SW 1271 (cell line): ENCODE data around the gene EFNA2.

ENCODE experiments used
- DNase-seq, 2 experiments: peaks; one replicate each; lab custom pipeline; 2025; lab: John Stamatoyannopoulos, UW

Gene EFNA2

DNA sequence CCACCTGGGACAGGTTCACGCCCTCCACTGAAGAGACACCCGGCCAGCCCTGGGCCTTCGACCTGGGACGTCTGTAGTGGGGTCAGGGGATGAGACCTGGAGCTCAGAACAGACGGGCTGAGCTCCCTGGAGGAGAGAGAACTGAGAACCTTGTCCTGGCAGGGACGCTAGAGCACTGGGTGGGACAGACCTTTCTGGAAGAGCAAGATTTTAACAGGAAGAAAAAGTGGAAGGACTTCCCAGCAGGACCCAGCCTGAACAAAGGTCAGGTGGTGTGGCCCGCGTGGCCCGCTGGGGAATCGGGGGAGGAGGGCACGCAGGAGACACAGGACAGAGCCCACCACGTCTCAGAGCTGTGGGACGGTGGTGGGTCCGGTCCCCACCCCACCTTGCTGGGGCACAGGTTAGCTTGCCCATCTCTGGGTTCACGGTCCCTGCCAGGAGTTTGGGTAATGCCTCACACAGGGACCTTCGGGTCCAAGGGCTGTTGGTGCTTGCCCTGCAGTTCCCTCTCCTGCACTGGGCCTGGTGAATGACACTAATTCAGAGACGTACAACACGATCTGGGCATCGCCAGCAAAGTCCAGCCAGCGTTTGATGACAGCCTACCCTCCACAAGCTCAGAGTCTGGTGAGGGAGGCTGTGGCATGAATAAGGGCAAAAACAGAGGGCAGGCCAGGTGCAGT lies 1.2 kb upstream of the EFNA2 start:
- no peak for DNase-seq

DNA sequence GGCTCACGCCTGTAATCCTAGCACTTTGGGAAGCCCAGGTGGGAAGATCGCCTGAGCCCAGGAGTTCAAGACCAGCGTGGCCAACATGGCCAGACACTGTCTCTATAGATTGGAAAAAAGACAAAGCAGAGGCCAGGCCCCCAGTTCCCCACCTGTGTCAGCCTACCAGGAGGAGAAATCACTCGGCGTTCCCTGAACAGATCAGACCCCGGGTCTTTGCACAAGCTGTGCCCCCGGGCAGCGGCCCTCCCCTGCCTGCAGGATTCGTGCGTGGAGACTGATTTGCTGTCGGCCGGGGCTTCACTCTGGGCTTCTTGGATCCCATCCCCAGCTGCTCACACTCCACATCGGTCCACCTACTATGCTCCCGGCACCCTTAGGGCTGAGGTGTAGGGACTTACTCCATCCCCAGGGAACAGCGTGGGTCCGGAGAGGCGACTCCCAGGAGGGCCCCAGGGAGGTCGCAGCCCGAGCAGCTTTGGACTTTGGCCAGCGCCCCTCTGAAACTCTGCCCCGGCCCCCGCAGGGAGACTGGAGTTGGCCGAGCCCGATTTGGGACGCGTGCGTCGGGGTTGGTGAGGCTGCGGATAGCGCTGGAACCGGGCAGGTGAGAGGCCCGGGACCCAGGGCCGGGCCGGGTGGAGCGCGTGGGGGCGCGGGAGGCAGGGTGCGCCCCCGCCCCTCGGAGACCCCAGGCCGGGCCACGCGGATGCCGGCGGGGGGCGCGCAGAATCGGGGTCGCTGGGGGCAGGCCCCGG lies 515 bp upstream of the EFNA2 start:
- DNase-seq: no peak

DNA sequence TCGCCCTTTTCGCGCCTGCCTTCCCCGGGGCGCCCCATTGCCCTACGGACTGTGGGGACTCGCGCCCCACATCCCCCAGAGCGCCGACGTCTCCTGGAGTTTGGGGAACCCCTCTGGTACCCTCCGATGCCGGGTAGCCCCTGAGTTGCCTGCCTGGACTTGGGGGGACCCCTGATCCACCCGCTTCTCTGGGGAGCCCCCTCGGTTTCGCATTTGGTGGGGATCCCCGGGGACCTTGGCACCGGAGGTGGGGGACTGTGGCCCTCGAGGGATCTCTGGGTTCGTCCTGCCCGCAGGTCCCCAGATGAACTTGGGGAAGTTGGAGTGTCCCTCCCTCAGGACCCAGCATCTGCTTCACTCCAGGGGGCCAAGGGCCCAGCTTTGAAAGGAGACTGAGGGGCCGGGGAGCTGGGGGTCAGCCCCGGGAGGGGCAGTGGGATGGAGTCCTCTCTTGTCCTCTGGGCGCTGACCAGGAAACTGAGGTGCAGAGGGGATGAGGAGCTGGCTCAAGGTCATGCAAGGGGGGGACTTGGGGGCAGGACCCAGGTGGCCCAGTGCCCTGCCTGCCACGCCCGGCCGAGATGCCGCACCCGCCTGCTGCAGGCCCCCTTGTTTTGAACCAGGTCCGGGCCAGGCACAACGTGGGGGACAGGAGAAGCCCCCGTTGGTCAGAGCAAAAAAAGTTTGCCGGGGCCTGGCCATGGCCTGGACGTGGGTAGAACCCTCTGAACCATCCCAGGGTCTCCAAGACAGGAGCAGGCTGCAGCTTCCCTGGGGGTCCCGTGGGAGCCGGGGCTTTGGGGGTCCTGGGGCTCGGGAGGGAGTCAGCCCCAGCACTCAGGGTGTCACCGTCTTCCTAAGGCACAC lies 1.0 kb downstream of the EFNA2 start:
- no peak for DNase-seq

DNA sequence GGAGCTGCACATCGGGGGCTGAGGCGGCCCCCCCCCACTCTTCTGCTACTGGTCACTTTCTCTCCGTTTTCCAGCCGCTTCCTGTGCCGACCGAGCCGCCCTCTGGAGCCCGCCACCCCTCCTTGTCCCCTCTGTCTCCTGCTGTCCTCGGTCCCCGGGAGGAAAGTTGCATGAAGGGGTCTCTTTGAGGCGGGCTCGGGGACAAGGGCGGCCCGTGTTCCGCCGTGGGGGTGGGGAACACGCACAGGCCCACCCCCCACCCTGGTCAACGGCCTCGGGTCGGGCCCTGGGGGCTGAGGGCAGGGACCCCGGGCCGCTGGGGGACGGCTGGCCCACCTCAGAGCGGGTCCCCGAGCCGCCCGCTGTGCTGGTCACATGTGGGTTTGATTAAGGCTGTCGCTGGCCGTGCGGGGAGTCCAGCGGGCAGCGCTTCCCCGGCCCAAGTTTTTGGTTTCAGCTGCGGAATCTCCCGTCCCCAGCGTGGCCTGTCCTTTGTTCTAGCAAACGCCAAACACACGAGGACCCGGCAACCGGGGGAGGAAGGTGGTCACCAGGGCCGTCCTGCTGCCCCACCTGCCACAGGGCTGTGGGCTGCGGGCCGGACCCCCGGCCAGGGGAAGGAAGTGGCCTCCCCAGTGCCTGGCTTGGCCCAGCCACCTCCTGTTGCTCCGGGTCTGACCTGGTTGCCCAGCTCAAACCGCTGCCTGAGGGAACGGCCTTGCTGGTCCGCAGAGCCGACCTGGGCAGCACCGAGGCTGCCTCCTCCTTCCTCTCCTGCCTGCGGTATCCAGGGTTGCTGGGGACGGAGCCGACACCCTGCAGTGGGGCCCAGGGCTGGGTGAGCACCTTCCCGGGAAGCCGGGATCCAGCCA lies 1.9 kb downstream of the EFNA2 start:
- DNase-seq: no peak

DNA sequence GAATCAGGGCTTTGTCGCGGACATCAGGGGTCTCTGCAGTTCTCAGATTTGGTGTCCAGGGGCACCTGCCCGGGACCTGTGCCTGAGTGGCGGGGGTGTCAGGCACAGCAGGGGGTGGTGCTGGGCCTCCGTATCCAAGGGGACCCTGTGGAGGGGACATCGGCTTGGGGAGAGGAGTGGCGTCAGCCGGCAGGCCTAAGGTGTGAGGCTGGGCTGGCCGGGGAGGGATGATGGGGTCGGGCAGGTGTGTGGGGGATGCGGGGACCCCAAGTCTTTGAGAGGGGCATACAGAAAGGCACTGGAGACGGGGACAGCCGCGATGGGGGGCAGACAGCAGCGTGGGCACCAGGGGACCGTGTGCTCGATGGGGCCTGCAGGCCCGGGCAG lies 2.5 kb downstream of the EFNA2 start:
- DNase-seq: no peak

DNA sequence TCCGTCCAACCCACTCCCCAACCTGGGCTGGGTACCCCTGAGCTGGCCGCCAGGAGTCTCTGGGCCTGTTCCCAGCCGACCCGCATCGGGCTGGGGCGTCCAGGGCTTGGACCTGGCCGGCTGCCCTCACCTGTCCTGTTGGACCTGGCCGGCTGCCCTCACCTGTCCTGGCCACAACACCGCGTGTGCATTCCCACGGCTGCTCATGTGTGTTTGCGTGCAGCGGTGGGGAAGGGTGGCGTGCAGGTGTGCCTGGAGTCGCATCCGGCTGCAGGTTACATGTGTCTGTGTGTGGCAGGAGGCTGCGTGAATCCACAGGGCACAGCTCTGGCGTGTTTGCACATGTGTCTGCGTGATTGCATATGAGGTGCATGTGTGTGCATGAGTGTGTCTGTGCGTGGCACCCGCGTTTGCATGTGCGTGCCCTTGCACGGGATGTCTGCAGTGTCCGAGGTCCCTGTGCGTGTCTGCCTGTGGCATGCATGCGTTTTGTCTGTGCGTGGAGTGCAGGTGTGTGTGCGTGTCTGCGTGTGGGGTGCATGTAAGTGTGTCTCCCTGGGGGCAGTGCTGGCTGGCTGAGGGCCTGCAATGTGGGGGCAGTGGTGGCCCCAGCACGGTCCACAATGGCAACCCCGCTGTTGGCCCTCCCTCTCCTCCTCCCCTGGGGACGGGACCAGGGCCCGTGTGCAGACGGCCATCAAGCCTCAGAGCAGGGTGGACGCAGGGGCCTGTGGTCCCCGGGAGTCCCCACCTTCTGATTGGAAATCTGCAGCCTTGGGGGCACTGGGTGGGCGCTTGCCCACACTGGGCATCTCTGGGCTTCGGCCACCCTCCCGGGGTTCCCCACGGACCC lies 3.4 kb downstream of the EFNA2 start:
- no peak for DNase-seq

DNA sequence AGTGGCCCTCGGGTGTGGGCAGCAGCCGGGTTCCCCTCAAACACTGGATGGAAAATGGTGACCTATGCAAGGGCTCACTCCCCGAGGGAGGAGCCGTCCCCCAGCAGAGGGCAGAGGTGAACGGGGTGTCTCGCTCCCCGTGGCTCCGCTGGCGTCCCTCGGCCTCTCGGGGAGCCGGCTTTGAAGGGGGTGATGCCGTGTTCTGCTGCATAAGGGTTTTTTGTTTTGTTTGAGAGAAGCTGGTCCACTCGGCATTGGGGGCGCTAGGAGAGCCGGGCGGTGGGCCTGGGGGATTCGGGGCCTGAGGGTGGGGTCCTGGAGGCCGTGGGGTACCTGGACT lies 4.0 kb downstream of the EFNA2 start:
- DNase-seq: no peak

DNA sequence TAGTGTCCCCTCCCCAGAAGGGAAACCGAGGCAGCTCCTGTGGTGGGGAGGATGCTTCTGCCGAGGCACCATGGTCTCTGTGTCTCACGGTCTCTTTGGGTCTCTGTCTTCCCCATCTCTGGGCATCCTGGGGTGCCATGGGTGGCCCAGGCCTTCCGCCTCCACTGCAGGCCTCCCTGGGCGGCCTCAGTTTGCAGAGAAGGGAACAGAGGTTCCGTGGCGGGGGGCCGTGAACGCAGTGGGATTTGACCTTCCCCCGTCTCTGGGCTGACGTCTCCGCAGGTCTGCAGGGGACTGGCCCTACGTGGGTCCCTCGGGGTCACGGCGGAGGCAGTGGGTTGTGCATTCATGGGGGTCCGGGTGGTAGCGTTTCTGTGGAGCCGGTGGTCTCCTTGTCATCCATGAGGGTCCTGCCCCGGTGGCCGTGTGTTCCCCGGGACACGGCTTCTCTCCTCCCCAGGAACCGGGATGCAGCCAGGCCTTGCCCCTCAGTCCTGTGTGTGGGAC lies 4.6 kb downstream of the EFNA2 start:
- DNase-seq: no peak

DNA sequence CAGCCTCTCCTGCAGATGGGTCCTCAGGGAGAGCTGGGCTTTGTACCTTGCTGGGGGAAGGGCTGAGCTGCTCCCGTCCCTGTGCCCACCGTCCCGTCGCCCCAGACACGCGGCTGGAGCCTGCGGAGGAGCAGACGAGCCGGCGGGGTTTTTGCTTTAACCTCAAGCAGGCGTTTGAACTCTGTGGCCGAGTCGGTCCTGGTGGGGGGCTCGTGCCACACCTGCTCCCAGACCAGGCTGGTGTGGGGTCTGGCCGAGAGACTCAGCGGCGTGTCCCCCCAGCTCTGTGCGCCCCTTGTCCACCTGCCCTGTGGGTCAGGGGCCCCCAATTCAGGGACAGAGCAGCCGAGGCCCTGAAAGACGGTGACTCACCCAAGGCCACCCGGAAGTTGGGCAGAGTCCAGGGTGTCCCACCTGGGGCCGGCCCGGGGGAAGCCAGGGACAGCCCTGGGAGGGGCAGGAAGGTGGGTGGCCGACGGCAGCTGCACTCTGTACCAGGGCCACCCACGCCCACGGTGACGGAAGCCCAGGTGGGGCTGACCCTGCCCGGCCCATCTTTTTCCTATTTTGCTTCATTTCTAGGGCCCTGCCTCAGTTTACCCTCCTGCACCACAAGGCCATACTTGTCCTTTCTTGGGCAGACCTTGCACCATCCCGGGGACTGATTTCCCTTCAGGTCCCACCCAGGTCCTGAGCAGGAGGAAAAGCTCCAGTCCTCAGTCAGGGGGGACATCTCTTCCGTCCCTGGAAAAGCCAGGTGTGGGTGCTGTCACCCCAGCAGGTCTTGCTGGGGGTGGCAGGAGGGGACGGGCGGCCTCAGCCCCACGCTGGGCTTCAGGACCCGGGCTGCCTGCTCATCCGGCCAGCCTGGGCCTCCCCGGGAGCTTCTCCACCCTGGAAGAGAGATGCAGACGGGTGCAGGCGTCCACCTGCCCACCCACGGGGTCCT lies 5.3 kb downstream of the EFNA2 start:
- DNase-seq: no peak

DNA sequence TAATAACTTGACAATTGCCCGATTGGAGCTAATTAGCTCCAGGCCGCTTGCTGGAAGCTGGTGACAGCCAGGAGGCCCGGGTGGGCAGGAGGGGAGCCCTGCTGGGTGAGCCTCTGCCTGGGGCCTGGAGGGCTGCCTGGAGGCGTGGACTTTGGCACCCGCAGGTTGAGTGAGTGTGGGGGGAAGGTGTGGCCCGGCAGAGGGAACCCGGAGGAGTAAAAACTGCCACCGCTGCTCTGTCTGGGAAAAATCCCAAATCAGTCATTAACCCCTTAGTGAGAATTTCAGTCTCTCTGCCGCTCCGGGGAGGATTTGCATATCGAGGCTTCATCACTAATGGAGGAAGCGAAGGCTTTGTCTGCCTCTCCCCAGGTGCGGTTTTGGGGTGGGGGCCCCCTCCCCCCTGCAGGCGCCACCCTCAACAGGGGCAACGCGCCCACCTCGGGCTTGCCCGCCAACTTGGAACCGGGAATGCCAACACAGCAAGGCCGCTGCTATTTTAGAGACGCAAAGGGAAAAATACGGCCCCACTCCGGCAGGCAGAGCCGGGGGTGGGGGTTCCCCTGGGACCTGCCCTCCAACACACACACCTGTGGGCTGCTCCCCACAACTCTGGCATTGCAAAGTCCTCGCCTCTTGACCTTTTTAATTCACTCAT lies 6.2 kb downstream of the EFNA2 start:
- DNase-seq: no peak

DNA sequence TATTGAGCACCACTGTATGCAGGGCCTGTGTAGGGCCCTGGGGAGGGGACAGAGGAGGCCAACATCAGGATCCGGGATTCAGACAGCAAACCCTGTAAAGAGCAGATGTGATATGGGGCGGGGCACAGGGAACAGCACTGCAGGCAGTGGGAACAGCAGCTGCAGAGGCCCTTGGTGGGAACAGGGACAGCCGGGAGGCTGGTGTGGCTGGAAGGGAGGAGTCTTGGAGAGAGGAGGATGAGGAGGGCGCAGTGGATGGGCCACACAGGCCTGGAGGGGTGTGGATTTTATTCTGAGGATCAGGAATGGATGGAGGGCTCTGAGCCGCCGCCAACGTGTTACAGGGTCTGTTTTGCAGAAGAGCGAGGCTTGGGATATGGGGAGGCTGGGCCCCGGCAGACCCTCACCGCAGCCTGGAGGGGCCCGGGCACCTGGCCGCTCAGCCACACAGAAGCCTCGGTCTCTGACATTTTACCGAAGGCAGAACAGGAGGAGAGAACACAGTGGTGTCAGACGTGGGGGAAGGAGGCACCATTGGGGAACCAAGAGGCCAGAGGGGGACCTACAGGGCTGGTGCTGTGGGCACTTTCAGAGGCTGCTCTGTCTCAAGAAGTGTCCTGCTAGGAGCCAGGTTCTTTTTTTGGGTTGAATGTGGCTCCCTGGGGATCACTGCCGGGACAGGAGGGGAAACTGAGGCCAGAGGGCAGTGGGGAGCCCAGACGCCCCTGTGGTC lies 6.9 kb downstream of the EFNA2 start:
- DNase-seq: no peak

DNA sequence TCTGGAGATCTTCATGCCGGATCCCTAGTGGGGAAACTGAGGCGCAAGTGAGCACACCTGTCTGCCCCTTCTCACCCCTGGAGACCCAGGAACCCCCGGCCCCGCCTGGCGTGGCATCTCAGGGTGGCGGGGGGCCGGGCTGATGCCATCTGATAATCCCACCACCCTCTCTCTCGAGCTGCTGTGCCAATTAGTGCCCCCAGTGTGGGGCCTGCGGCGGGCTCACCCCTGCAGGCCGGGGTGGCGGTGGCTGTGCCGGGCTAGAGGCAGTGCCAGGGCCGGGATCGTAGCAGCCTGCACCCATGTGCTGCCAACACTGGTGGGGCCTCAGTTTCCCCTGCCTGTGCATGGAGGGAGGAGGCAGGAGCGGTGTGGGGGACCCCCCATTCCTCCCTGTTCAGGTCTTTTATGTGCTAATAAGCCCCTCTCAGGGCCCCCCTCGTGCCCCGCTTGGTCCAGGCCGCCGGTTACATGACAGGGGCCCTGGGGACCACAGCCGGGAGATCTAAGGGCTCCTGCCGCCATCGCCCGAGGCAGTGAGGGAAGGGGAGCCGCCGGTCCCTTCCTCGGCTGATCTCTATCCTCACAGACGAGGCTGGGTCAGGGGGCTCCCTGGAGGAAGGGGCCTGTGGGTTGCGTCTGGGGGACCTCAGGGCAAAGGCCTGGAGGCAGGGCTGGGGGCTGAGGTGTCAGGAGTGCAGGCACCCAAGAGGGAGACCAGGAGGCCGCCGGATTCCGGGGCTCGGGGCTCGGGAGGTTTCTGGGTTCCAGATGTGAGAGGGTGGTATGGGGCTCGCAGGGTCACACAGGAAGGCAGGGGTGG lies 8.3 kb downstream of the EFNA2 start:
- no peak for DNase-seq

DNA sequence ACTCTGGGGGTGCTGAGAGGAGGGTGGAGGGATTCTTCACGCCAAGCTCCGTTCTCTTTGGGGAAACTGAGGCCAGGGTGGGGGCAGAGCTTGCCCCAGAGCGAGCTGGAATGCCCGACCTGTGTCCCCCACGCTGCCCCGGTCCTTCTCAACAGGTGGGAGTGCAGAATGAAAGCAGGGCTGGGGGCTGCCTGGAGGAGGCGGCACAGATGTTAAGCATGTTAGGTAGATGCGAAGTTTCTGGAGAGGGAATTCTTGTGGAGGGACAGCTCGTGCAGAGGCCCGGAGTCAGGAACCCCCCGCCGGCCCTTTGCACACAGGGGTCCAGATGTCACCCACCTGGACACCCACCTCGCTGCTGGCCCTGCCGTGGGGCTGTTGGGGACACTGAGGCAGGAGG lies 9.0 kb downstream of the EFNA2 start:
- no peak for DNase-seq

DNA sequence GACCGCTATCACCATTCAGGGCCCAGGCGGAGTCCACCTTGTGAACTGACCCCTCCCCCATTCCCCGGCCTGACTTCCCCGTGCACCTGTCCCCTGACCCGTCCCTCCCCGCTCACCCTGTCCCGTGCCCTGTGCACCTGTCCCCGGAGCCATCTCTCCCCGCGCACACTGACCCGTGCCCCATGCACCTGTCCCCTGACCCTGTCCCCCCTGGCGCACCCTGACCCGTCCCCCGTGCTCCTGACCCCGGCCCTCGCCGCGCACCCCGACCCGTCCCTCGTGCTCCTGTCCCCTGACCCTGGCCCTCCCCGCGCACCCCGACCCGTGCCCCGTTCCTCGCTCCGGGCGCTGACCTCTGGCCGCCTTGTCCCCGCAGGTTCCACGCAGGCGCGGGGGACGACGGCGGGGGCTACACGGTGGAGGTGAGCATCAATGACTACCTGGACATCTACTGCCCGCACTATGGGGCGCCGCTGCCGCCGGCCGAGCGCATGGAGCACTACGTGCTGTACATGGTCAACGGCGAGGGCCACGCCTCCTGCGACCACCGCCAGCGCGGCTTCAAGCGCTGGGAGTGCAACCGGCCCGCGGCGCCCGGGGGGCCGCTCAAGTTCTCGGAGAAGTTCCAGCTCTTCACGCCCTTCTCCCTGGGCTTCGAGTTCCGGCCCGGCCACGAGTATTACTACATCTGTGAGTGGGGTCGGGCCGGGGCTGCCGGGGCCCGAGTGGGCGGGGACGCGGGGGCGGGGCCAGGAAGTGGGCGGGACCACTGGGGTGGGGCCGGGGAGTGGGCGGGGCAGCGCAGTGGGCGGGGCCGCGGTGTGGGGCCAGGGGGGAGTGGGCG lies 9.7 kb downstream of the EFNA2 start:
- DNase-seq: no peak

DNA sequence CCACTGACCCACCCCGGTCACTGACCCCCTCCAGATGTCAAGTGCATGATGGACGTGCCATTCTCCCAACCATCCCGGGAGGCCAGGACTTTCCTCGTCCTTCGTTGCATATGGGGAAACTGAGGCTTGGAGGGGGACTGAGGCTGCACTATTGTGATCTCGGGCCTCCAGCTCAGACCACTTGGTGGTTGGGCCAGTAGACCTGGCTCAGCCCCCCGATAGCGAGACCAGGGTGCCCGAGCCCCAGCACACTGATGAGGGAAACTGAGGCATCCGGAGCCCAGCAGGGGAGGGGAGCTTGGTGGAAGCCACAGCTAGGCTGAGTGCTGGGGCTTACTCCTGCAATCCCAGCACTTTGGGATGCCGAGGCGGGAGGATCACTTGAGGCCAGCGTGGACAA lies 10.4 kb downstream of the EFNA2 start:
- DNase-seq: no peak

DNA sequence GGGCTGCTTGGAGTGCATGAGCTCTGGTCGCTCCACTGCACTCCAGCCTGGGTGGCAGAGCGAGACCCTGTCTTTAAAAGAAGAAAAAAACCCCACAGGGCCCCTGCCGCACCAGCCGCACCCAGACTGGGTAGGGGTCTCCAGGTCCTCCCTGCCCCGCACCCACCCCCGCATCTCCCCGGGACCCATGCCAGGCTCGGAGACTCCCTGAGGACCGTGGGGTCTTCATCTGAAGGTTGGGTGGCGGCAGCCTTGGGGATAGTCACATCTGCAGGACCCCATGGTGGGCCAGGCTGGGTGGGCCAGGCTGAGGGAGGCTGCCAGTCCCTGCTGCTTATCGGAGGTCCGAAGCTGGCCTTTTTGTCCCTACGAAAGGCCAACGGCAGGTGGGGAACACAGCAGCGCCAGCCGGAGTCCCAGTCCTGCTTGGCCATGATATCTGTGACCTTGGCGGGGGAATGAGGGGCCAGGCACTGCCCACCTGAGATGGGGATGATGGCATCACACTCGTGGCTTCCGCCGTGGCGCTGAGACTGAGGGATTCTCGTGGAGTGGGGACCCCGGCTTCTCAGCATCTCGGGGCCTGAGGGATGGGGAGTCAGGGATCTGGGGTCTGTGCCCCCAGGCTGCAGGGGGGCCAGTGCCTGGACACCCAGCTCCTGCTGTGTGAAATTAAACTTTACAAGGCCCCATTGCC lies 11.1 kb downstream of the EFNA2 start:
- no peak for DNase-seq
